Thyroid gland (tissue), 4 donors: ENCODE measurements around the gene CALCOCO2.
A peak's percentile ranks its signal among the peaks of the same experiment; 100 is the strongest.

ENCODE experiments used
- POLR2A ChIP-seq, 2 donors: fragments of 450-650 bp; IDR thresholded peaks; one replicate each; pipeline ENCODE4 v1.6.1; 2017; ENCODE audit warnings: antibody characterized with exemption in 2 of 2, mild to moderate bottlenecking in 2 of 2, moderate library complexity in 1 of 2
- TF ChIP-seq, protein P1 (sequence below), 6 experiments: fragments of 200-600 bp in 3 of 6; fragments of 450-650 bp in 3 of 6; sonication (generic) in 3 of 6; IDR thresholded peaks; one replicate each; pipeline ENCODE4 v1.5.1; 2016 to 2019; ENCODE audit warnings: antibody characterized with exemption in 6 of 6, mild to moderate bottlenecking in 2 of 6, inconsistent platforms in 1 of 6, moderate library complexity in 1 of 6

- TF ChIP-seq, protein P1, sequence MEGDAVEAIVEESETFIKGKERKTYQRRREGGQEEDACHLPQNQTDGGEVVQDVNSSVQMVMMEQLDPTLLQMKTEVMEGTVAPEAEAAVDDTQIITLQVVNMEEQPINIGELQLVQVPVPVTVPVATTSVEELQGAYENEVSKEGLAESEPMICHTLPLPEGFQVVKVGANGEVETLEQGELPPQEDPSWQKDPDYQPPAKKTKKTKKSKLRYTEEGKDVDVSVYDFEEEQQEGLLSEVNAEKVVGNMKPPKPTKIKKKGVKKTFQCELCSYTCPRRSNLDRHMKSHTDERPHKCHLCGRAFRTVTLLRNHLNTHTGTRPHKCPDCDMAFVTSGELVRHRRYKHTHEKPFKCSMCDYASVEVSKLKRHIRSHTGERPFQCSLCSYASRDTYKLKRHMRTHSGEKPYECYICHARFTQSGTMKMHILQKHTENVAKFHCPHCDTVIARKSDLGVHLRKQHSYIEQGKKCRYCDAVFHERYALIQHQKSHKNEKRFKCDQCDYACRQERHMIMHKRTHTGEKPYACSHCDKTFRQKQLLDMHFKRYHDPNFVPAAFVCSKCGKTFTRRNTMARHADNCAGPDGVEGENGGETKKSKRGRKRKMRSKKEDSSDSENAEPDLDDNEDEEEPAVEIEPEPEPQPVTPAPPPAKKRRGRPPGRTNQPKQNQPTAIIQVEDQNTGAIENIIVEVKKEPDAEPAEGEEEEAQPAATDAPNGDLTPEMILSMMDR (IDR thresholded peaks at IDR 0.05): peak; percentile 76 to 95 (median 92)
- no peak for TF ChIP-seq POLR2A (IDR thresholded peaks at IDR 0.05)
These were observed 48.4 kb downstream of the CALCOCO2 start for GRCh38 chr17:48878920-48879898.
